Measurements from ENCODE around the gene AGBL1. TPM values are rescaled to one million over a fixed set of nuclear protein-coding genes. Genes with fewer than 3 reads are reported as not detected.

The AGBL1 gene
- total and polyA plus RNA-seq, 2 experiments from 2014 or later = 0.06 to 0.11 TPM

DNA sequence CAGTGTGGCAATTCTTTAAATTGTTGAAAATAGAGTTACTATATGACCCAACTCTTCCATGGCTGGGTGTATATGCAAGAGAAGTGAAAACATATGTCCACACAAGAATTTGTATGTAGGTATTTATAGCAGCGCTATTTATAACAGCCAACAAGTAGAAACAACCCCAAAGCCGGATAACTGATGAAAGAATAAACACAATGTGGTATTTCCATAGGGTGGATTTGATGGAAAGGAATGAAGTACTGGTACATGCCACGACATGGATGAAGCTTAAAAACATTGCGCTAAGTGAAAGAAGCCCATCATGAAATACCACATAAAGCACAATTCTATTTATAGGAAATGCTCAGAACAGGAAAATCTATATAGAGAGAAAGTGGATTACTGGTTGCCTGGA is 554.5 kb downstream of the AGBL1 start:
- H3K27ac ChIP-seq = no peak overlapping the region
- H3K36me3 ChIP-seq = no peaks in the 10 kb centered on the region
- TF ChIP-seq CTCF (IDR thresholded peaks at IDR 0.05; ENCODE audit: low read depth, low read length) = no peak
- H3K4me3 ChIP-seq = no peak overlapping the region
- H3K9me3 ChIP-seq (ENCODE audit: low read depth) = no peaks in the 10 kb centered on the region
- no peak for DNase-seq (ENCODE audit: low read depth in 1 of 2, low spot score in 1 of 2)
- no peaks in the 10 kb centered on the region for H3K4me1 ChIP-seq (ENCODE audit: low read depth)
- H3K27me3 ChIP-seq = no peaks in the 10 kb centered on the region

DNA sequence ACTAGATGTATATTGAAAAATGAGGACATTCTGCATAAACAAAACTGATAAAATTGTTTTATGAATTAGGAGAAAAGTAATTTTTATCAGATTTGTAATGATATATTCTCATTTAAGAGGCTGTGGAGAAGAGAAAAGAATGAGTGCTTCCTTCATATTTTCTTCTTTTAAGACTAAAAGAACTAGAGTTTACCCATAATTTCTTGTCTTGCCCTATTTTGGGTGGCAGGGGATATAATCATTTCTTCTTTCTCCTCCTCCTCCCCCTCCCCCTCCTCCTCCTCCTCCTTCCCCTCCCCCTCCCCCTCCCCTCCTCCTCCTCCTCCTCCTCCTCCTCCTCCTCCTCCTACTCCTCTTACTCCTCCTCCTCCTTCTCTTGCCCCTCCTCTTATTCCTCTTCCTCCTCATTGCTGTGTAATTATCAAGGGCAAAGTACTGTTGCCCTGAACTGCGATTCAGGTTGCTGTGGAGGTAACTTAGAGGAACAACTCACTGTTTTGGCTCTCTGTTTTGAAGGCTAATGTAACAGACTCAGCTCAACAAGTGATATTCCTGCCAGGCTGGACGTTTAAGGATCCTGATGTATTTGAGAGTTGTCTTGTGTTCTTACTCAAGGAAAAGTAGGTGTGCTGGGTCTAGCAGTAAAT is 555.4 kb downstream of the AGBL1 start:
- Histone ChIP-seq H3K9me3 (ENCODE audit: low read depth) (no peaks in the 10 kb centered on the region), H3K27me3 (no peaks in the 10 kb centered on the region), H3K27ac (no peak overlapping the region), H3K36me3 (no peaks in the 10 kb centered on the region), H3K4me3 (no peak overlapping the region), H3K4me1 (ENCODE audit: low read depth) (no peaks in the 10 kb centered on the region)
- no peak for DNase-seq (ENCODE audit: low read depth in 1 of 2, low spot score in 1 of 2)
- TF ChIP-seq CTCF (IDR thresholded peaks at IDR 0.05; ENCODE audit: low read depth, low read length) = no peak

DNA sequence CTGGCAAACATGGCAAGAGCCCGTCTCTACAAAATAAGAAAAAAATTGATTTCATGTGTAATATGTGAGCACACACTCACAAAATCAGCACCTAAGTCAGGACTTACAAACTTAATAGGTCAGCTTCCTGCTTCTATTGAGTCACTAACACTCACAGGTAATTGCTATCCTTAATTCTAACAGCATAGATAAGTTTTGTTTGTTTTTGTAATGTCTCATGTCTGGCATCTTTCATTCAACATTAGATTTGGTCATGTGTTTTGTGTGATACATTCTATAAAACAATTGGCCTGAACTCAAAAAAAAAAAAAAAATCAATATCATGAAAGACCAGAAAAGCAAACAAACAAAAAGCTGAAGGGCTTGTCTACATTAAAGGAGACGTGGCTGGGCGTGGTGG is 564.7 kb downstream of the AGBL1 start:
- no peak for TF ChIP-seq CTCF (IDR thresholded peaks at IDR 0.05; ENCODE audit: low read depth, low read length)
- H3K9me3 ChIP-seq (ENCODE audit: low read depth) = no peaks in the 10 kb centered on the region
- no peaks in the 10 kb centered on the region for H3K36me3 ChIP-seq
- no peaks in the 10 kb centered on the region for H3K27me3 ChIP-seq
- no peak overlapping the region for H3K4me3 ChIP-seq
- no peak for DNase-seq (ENCODE audit: low read depth in 1 of 2, low spot score in 1 of 2)
- H3K27ac ChIP-seq = no peak overlapping the region
- peaks cover 11% of the 10 kb centered on the region for H3K4me1 ChIP-seq (ENCODE audit: low read depth)

DNA sequence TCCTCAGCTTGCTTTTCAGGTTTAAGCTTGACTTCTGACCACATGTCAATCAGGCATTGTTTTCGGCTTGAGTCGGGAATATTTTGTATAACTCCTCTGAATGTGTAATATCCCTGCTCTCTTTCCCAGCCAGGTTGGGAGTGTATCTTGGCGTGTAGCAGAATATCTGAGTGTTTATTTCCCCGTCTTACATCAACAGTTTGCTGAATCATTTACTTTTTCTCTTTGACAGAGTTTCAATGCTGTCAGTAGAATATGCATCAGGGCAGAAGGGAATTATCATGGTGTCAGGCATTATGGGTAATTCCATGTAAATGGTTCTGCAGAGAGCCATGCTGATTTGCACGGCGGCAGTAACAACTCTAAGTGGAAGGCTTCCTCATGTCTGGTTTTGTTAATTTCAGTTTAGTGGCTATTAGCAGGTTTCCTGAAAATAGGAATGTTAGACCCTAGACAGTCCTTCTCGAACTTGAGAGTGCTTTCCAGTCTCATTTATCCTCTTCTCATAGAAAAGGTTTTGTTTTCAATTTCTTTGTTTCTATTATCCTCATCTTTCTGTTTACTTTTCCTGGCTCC is 566.3 kb downstream of the AGBL1 start:
- Histone ChIP-seq H3K27ac (peak overlapping the region; percentile 31), H3K36me3 (no peaks in the 10 kb centered on the region), H3K9me3 (ENCODE audit: low read depth) (no peaks in the 10 kb centered on the region), H3K27me3 (no peaks in the 10 kb centered on the region), H3K4me1 (ENCODE audit: low read depth) (peaks cover 11% of the 10 kb centered on the region), H3K4me3 (no peak overlapping the region)
- TF ChIP-seq CTCF (IDR thresholded peaks at IDR 0.05; ENCODE audit: low read depth, low read length) = no peak
- DNase-seq (ENCODE audit: low read depth in 1 of 2, low spot score in 1 of 2) = no peak

GRCh38 chr15:86647810-86648440 is 568.3 kb downstream of the AGBL1 start:
- Histone ChIP-seq H3K36me3 (no peaks in the 10 kb centered on the region), H3K9me3 (ENCODE audit: low read depth) (no peaks in the 10 kb centered on the region), H3K4me1 (ENCODE audit: low read depth) (peaks cover 11% of the 10 kb centered on the region), H3K27ac (no peak overlapping the region), H3K27me3 (no peaks in the 10 kb centered on the region), H3K4me3 (no peak overlapping the region)
- DNase-seq (ENCODE audit: low read depth in 1 of 2, low spot score in 1 of 2) = no peak
- no peak for TF ChIP-seq CTCF (IDR thresholded peaks at IDR 0.05; ENCODE audit: low read depth, low read length)

All from cardiac muscle cell (in vitro differentiated cells and primary cell).